Measurements from ENCODE around the gene APLF.
"Not testable (repeated sequence)": the region's sequence is repeated elsewhere in the genome, so short reads cannot be mapped to it uniquely, and the experiment has no call there.

DNA sequence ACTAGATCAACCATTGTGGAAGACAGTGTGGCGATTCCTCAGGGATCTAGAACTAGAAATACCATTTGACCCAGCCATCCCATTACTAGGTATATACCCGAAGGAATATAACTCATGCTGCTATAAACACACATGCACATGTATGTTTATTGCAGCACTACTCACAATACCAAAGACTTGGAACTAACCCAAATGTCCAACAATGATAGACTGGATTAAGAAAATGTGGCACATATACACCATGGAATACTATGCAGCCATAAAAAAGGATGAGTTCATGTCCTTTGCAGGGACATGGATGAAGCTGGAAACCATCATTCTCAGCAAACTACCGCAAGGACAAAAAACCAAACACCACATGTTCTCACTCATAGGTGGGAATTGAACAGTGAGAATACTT lies 133.1 kb downstream of the APLF start:
- TF ChIP-seq POLR2A (IDR thresholded peaks at IDR 0.05; ENCODE audit: low read length); GATA1 (IDR thresholded peaks at IDR 0.05; ENCODE audit: low read depth, low read length): not testable (repeated sequence)

Data from erythroblast (primary cell).